Kidney epithelial cell (primary cell): ENCODE measurements around the gene ABCA5. TPM values are rescaled to one million over a fixed set of nuclear protein-coding genes. Genes with fewer than 3 reads are reported as not detected.
"Not testable (repeated sequence)": the region's sequence is repeated elsewhere in the genome, so short reads cannot be mapped to it uniquely, and the experiment has no call there.

Source experiments
- DNase-seq: peaks from one replicate; pipeline ENCODE4 v3.0.0-alpha.2; 2010; ENCODE audit warnings: low read depth
- H3K27me3 ChIP-seq: 2 replicates; pipeline ENCODE4 v1.6.0; 2011; ENCODE audit warnings: low read length; ENCODE audit not compliant: control insufficient read depth, insufficient read depth
- H3K36me3 ChIP-seq: 2 replicates; pipeline ENCODE4 v1.5.1; 2011; ENCODE audit warnings: low read length; ENCODE audit not compliant: control insufficient read depth, insufficient read depth
- H3K4me3 ChIP-seq: 2 replicates; pipeline ENCODE4 v1.5.1; 2011; ENCODE audit warnings: low read depth, mild to moderate bottlenecking, control low read depth, low read length
- total RNA-seq: library from RNA; depleted of rRNA; stranded (reverse); fragments of >200 nt; gene quantifications from 2 replicates; pipeline ENCODE4 v1.2.3, GENCODE V29; 2015
- TF ChIP-seq, protein P1 (sequence below): IDR thresholded peaks from 2 replicates; pipeline ENCODE4 v1.5.1; 2011; ENCODE audit warnings: mild to moderate bottlenecking, moderate library complexity, low read length, control low read depth, inconsistent platforms; ENCODE audit not compliant: insufficient read depth, poor library complexity, severe bottlenecking

Gene ABCA5
- total RNA-seq, 1 donor from 2014 or later = 5.5 TPM

DNA sequence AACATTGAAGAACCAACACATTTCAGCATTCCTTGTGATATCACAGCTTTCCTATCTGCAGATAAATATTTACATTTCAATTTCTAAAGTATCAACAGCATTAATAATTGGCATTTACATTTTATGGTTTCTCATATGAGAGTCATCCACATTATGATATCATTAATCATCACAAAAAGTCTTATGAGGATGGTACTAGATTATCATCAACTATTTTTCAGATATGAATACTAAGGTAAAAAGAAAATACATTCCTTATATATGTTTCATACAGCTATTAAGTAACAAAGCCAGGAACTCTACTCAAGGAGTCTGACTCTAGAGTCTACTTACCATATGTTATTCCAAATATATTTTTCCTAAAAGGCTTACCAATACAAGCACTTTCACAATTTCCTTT lies 40.7 kb downstream of the ABCA5 start:
- Histone ChIP-seq H3K36me3 (no peaks in the 10 kb centered on the region), H3K27me3 (no peaks in the 10 kb centered on the region), H3K4me3 (no peak overlapping the region)
- TF ChIP-seq, protein P1, sequence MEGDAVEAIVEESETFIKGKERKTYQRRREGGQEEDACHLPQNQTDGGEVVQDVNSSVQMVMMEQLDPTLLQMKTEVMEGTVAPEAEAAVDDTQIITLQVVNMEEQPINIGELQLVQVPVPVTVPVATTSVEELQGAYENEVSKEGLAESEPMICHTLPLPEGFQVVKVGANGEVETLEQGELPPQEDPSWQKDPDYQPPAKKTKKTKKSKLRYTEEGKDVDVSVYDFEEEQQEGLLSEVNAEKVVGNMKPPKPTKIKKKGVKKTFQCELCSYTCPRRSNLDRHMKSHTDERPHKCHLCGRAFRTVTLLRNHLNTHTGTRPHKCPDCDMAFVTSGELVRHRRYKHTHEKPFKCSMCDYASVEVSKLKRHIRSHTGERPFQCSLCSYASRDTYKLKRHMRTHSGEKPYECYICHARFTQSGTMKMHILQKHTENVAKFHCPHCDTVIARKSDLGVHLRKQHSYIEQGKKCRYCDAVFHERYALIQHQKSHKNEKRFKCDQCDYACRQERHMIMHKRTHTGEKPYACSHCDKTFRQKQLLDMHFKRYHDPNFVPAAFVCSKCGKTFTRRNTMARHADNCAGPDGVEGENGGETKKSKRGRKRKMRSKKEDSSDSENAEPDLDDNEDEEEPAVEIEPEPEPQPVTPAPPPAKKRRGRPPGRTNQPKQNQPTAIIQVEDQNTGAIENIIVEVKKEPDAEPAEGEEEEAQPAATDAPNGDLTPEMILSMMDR = no peak
- no peak for DNase-seq

DNA sequence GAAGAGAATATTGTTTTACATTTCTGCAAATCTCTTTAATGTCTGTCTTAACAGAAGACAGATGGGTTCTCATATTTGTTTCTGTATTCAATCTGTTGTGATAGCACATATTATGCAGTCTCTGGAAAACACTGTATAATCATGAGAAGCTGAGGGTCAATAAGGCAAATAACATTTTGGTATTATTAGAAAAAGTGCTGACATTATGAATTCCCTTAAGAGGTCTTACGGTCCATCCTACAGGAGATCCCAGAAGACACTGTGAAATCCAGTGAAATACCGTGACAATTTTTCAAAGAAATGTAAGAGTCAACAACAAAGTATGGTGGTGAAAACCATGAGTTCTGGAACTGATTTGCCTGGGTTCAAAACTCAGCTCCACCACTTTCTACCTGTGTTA lies 42.3 kb downstream of the ABCA5 start:
- H3K4me3 ChIP-seq = no peak overlapping the region
- no peak for DNase-seq
- H3K36me3 ChIP-seq = no peaks in the 10 kb centered on the region
- H3K27me3 ChIP-seq = no peaks in the 10 kb centered on the region
- TF ChIP-seq, protein P1 = no peak

- TF ChIP-seq, protein P1 = no peak
- Histone ChIP-seq H3K27me3 (no peaks in the 10 kb centered on the region), H3K36me3 (no peaks in the 10 kb centered on the region), H3K4me3 (no peak overlapping the region)
- no peak for DNase-seq
Observed at GRCh38 chr17:69282002-69282401, 44.9 kb downstream of the ABCA5 start.

DNA sequence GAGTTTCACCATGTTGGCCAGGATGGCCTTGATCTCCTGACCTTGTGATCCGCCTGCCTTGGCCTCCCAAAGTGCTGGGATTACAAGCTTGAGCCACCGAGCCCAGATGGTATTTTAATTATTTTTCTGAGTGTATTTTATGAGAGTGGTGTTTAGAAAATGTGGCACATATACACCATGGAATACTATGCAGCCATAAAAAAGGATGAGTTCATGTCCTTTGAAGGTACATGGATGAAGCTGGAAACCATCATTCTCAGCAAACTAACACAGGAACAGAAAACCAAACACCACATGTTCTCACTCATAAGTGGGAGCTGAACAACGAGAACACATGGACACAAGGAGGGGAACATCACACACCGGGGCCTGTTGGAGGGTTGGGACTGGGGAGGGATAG lies 50.7 kb downstream of the ABCA5 start:
- H3K36me3 ChIP-seq, H3K27me3 ChIP-seq, H3K4me3 ChIP-seq, DNase-seq: not testable (repeated sequence)

DNA sequence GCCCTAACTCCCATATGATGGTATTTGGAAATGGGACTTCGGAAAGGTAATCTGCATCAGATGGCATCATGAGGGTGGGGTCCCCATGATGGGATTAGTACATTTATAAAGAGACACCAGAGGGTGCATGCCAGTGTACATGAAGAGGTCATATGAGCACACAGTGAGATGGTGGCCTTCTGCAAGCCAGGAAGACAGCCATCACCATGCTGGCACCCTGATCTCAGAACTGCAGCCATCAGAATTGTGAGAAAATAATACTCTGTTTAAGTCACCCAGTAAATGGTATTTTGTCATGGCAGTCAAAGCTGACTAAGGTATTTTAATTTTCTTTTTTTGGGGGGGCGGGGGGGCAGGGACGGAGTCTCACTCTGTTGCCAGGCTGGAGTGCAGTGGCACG lies 51.2 kb downstream of the ABCA5 start:
- TF ChIP-seq, protein P1 = no peak

GRCh38 chr17:69271023-69271422 lies 55.9 kb downstream of the ABCA5 start:
- Histone ChIP-seq H3K4me3 (no peak overlapping the region), H3K27me3 (no peaks in the 10 kb centered on the region), H3K36me3 (no peaks in the 10 kb centered on the region)
- TF ChIP-seq, protein P1 = no peak
- no peak for DNase-seq

More for the DNA sequence above, 51.2 kb downstream of the ABCA5 start:
- no peak overlapping the region for H3K4me3 ChIP-seq
- no peak for DNase-seq
- no peaks in the 10 kb centered on the region for H3K36me3 ChIP-seq
- H3K27me3 ChIP-seq = no peaks in the 10 kb centered on the region
